Skin of body (tissue), 2 donors: Measurements from ENCODE around the gene ANK3. TPM values are rescaled to one million over a fixed set of nuclear protein-coding genes. Genes with fewer than 3 reads are reported as not detected.

ENCODE experiments used
- DNase-seq: peaks from one replicate; lab custom pipeline; 2025; lab: John Stamatoyannopoulos, UW
- total RNA-seq: library from RNA; depleted of rRNA; stranded (reverse); fragments of >200 nt; gene quantifications from one replicate; pipeline ENCODE4 v1.2.3, GENCODE V29; 2014

ANK3 gene
- total RNA-seq, 1 donor from 2014 or later = 78.0 TPM

- DNase-seq = no peak
Observed at GRCh38 chr10:60186315-60187071, 203.2 kb downstream of the ANK3 start.

DNA sequence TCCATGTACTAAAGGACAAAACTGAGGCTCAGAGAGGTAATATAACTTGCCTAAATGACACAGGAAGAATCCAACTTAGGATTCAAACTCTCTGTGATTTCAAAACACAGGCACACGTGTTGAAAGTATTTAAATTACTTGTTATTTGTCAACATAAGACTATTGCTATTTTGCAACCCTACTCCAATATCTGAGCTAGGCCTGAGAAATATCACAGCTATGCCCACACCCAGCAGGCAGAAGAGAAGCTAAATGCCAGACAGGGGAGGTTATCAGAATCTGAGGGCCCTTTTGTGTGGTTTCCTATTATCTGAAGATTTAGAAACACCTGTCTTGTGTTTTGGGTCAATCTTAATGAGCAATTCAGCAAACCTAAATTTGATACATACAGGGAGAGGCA lies 204.3 kb downstream of the ANK3 start:
- DNase-seq = no peak

- no peak for DNase-seq
Observed at GRCh38 chr10:60182691-60183090, 207.0 kb downstream of the ANK3 start.

- no peak for DNase-seq
Observed at GRCh38 chr10:60176925-60177324, 212.8 kb downstream of the ANK3 start.

DNA sequence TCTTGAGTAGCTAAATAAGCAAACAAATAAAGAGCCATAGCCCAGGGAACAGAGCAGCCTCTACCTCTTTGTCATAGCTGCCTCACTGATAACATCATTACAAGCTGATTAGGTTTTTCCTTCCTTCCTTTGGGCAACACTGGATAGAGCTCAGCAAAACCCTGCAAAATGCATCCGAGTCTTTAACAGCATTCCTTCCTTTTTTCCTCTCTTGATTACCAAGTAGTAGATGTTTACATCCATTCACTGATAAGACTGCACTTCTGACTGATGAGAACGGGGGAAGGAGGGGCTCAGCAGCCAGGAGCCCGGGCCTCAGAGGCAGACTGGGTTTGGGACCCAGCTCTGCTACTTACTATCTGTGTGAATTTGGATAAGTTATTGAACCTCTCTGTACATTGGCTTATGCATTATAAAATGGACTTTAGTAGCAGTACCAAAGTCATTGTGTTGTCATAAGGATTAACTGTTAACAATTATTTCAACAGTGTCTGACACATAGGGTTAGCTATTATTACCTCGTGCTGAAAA lies 214.2 kb downstream of the ANK3 start:
- DNase-seq = no peak

DNA sequence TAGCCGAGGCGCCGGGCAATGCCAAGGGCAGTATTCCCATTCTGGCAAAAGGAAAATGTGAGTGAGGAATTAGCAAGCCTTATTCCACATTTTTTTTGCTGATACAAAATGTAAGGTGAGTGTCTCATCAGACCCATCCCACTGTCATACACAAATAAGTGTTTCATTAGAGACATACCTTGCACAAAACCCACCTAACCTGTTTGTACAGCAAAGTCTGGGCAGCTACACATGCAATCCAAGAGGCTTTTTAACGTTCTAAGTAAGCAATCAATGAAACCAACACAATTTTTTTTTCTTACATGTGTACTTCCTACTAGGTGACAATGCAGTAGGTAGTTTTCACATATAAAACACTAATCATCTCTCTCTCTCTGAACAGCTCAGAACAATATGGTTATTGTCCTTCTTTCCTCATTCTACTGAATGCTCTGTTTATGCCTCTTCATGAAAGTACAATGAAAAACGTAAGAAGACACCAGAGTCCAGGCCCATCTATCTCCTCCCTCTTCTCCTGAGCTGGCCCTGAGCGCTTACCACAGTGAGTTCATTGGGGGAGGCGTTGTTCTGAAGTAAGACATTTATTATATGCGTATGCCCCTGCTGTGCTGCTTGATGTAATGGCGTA lies 217.2 kb downstream of the ANK3 start:
- no peak for DNase-seq

- no peak for DNase-seq
Observed at GRCh38 chr10:60171436-60172013, 218.2 kb downstream of the ANK3 start.

- no peak for DNase-seq
Observed at GRCh38 chr10:60170250-60170649, 219.4 kb downstream of the ANK3 start.

DNA sequence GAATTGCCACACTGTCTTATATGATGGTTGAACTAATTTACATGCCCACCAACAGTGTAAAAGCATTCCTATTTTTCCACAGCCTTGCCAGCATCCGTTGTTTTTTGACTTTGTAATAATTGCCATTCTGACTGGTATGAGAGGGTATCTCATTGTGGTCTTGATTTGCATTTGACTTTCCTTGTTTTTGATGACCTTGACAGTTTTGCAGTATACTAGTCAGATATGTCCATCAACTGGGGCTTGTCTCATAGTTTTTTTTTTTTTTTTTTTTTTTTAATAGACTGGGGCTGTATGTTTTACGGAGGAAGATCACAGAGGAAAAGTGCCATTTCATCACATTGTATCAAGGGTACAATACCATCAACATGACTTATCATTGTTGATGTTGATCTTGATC lies 220.6 kb downstream of the ANK3 start:
- DNase-seq = no peak

GRCh38 chr10:60167050-60167449 lies 222.6 kb downstream of the ANK3 start:
- no peak for DNase-seq

- DNase-seq = no peak
Observed at GRCh38 chr10:60163786-60164185, 225.9 kb downstream of the ANK3 start.

DNA sequence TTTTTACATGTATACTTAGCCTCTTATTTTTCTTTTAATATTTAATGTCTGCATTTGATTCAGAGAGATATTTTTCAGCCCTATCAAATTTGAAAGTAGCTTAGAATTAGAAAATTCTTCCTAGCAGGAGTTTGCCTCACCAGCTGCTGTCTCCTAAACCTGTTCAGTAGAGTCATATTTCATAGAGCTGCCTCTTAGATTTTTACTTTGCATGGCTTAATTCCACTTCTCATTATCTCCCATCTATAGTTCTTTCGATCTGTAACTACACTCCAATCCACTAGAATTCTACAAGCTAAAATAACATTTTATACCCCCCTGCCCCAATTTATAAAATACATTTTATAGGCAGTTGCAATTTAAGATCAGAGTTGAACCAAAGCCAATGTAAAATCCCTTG lies 227.0 kb downstream of the ANK3 start:
- DNase-seq = no peak

DNA sequence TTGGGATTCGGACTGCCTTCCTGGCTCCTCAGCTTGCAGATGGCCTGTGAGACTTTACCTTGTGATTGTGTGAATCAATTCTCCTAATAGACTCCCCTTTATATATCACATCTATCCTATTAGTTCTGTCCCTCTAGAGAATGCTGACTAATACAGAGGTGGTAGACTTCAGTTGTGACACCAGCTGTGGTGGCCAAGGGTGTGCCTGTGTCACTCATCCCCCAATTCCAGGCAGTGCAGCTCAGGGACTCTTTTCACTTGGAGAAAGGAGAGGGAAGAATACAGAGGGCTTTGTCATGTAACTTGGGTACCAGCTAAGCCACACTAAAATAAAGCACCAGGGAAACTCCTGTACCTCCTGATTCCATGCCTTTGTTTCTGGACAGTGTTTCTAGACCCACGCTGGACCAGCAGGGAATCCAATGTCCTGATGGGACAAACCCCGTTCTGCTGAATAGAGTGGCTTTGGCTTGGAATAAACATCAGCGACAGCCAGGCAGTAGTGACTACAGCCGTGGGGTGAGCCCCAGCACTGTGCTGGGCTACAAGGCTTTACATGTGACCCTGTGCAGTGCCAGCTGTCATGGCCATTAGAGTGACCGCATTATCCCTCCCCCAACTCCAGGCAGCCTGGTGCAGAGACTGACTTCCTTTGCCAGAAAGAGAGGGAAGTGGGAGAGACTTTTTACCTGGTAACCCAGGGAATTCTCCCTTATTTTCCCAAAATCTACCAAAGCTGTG lies 233.6 kb downstream of the ANK3 start:
- no peak for DNase-seq

- no peak for DNase-seq
Observed at GRCh38 chr10:60155099-60155877, 234.4 kb downstream of the ANK3 start.

GRCh38 chr10:60149003-60149402 lies 240.7 kb downstream of the ANK3 start:
- no peak for DNase-seq

- no peak for DNase-seq
Observed at GRCh38 chr10:60148266-60148840, 241.3 kb downstream of the ANK3 start.

- no peak for DNase-seq
Observed at GRCh38 chr10:60147576-60148265, 242.0 kb downstream of the ANK3 start.

- DNase-seq = no peak
Observed at GRCh38 chr10:60147025-60147424, 242.7 kb downstream of the ANK3 start.

DNA sequence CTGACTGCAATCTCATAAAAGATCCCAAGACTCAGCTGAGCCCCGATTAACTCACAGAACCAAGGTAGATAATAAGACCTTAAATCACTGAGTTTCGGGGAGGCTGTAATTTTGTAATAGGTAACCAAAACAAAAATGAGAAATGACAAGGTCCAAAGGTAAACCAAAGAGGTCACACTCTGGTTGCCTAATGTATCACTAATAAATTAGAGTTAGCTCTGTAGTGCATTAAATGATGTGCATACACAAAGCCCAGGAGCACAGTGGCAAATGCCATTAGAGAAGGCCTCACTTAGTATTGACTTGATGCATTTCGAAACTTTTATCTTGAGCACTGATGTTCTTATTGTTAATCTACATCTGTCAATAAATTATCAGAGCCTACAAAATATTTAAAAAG lies 245.6 kb downstream of the ANK3 start:
- no peak for DNase-seq

- no peak for DNase-seq
Observed at GRCh38 chr10:60142736-60143135, 246.9 kb downstream of the ANK3 start.
